CD14-positive monocyte (primary cell): ENCODE measurements around the gene ZBTB47. TPM values are rescaled to one million over a fixed set of nuclear protein-coding genes. Genes with fewer than 3 reads are reported as not detected.
A peak's percentile ranks its signal among the peaks of the same experiment; 100 is the strongest.

Experiments
- DNase-seq, 3 donors: peaks; one replicate each; pipeline ENCODE4 v3.0.0-alpha.2; 2011 to 2022
- H2AFZ ChIP-seq: 2 replicates; pipeline ENCODE4 v1.6.0; 2012; ENCODE audit warnings: mild to moderate bottlenecking, low read depth, low read length, inconsistent platforms; ENCODE audit not compliant: insufficient read depth, poor library complexity, severe bottlenecking
- H3K27ac ChIP-seq, 2 donors: 1 replicate in 1 of 2; 2 replicates in 1 of 2; pipeline ENCODE4 v1.5.1; 2012 to 2013; ENCODE audit warnings: low read length in 2 of 2, control low read depth in 1 of 2, inconsistent platforms in 1 of 2, low read depth in 1 of 2, mild to moderate bottlenecking in 1 of 2
- H3K27me3 ChIP-seq, 2 donors: one replicate each; pipeline versions ENCODE4 v1.6.0 to v1.6.1; 2011 to 2013; ENCODE audit warnings: low read length in 2 of 2; ENCODE audit not compliant: control insufficient read depth in 2 of 2, insufficient read depth in 2 of 2
- H3K36me3 ChIP-seq, 2 donors: replicated peaks in 1 of 2; 1 replicate in 1 of 2; 2 replicates in 1 of 2; pipeline versions ENCODE4 v1.5.1 to v1.6.1; 2012 to 2013; ENCODE audit warnings: low read length in 2 of 2, control low read depth in 1 of 2, inconsistent platforms in 1 of 2, mild to moderate bottlenecking in 1 of 2; ENCODE audit not compliant: insufficient read depth in 2 of 2, control insufficient read depth in 1 of 2
- H3K4me1 ChIP-seq, 2 donors: 1 replicate in 1 of 2; 2 replicates in 1 of 2; pipeline versions ENCODE4 v1.5.1 to v1.6.1; 2012 to 2013; ENCODE audit warnings: low read length in 2 of 2, control low read depth in 1 of 2, inconsistent platforms in 1 of 2, mild to moderate bottlenecking in 1 of 2, moderate library complexity in 1 of 2; ENCODE audit not compliant: insufficient read depth in 2 of 2, control insufficient read depth in 1 of 2
- H3K4me2 ChIP-seq: replicated peaks from 2 replicates; pipeline ENCODE3; 2012; ENCODE audit warnings: low read length, moderate library complexity, mild to moderate bottlenecking; ENCODE audit not compliant: poor library complexity, severe bottlenecking; ENCODE audit errors: extremely low read depth
- H3K4me3 ChIP-seq, 3 experiments: fragments of 200-600 bp in 1 of 3; sonication (generic) in 1 of 3; replicated peaks in 1 of 3; 1 replicate in 2 of 3; 2 replicates in 1 of 3; pipeline ENCODE4 v1.5.1; 2011 to 2013; ENCODE audit warnings: low read length in 3 of 3, mild to moderate bottlenecking in 3 of 3, control low read depth in 2 of 3, low read depth in 2 of 3, inconsistent platforms in 1 of 3, moderate library complexity in 1 of 3
- H3K79me2 ChIP-seq: 2 replicates; pipeline ENCODE4 v1.6.0; 2012; ENCODE audit warnings: mild to moderate bottlenecking, control low read depth, inconsistent platforms, low read length, moderate library complexity; ENCODE audit not compliant: insufficient read depth
- H3K9ac ChIP-seq: 2 replicates; pipeline ENCODE4 v1.6.0; 2017; ENCODE audit warnings: low read length, mild to moderate bottlenecking; ENCODE audit not compliant: insufficient read depth, poor library complexity, severe bottlenecking
- H3K9me3 ChIP-seq, 2 donors: replicated peaks in 1 of 2; 1 replicate in 1 of 2; 2 replicates in 1 of 2; pipeline versions ENCODE4 v1.5.1 to v1.6.1; 2012 to 2013; ENCODE audit warnings: low read length in 2 of 2, control low read depth in 1 of 2; ENCODE audit not compliant: control insufficient read depth in 1 of 2, insufficient read depth in 1 of 2
- H4K20me1 ChIP-seq: 2 replicates; pipeline ENCODE4 v1.6.0; 2012; ENCODE audit warnings: mild to moderate bottlenecking, low read length, control low read depth, moderate library complexity; ENCODE audit not compliant: insufficient read depth
- H3K27ac Mint-ChIP-seq, 7 donors: one replicate each; pipeline ENCODE4 v1.8.0; 2020; ENCODE audit warnings: mild to moderate bottlenecking in 7 of 7, mixed read lengths in 7 of 7, moderate library complexity in 6 of 7, inconsistent platforms in 2 of 7
- H3K27me3 Mint-ChIP-seq, 3 donors: one replicate each; pipeline ENCODE4 v1.8.0; 2021 to 2022; ENCODE audit warnings: low read depth in 3 of 3, mild to moderate bottlenecking in 3 of 3, mixed read lengths in 3 of 3, moderate library complexity in 3 of 3, inconsistent platforms in 1 of 3
- H3K36me3 Mint-ChIP-seq, 2 donors: one replicate each; pipeline ENCODE4 v1.8.0; 2020; ENCODE audit warnings: mixed read lengths in 2 of 2, inconsistent platforms in 1 of 2, mild to moderate bottlenecking in 1 of 2
- H3K4me1 Mint-ChIP-seq: one replicate; pipeline ENCODE4 v1.8.0; 2020; ENCODE audit warnings: mild to moderate bottlenecking, mixed read lengths
- H3K4me3 Mint-ChIP-seq, 2 donors: one replicate each; pipeline ENCODE4 v1.8.0; 2020; ENCODE audit warnings: mild to moderate bottlenecking in 2 of 2, mixed read lengths in 2 of 2, moderate library complexity in 1 of 2
- H3K9me3 Mint-ChIP-seq, 7 donors: one replicate each; pipeline ENCODE4 v1.8.0; 2020 to 2022; ENCODE audit warnings: mixed read lengths in 7 of 7, mild to moderate bottlenecking in 6 of 7, moderate library complexity in 6 of 7, inconsistent platforms in 2 of 7
- CTCF ChIP-seq: fragments of 200-600 bp; IDR thresholded peaks from one replicate; pipeline ENCODE4 v1.8.0; 2022; ENCODE audit warnings: antibody characterized with exemption, mild to moderate bottlenecking
- WGBS: methylation state at CpG from one replicate; pipeline ENCODE4 v1.1.5; 2013; ENCODE audit warnings: missing lambda C conversion rate; ENCODE audit not compliant: insufficient coverage; 5-methylcytosine and 5-hydroxymethylcytosine counted together
- intact Hi-C, 2 donors: fragments of 100-400 bp; cut with micrococcal nuclease; formaldehyde crosslinking; loops; one replicate each; pipeline versions ENCODE4 v1.15.0 to v1.15.1; 2023
- polyA plus RNA-seq, 3 donors: library from polyadenylated mRNA; depleted of rRNA in 1 of 3; unstranded in 2 of 3; stranded (reverse) in 1 of 3; fragments of 300-500 nt in 2 of 3; fragments of >200 nt in 1 of 3; fragmentation: Illumina TruSeq in 2 of 3; gene quantifications; 1 replicate in 2 of 3; 2 replicates in 1 of 3; pipeline ENCODE4 v1.2.3, GENCODE V29; 2012 to 2021

Gene ZBTB47
- polyA plus RNA-seq, 3 donors: 0.35 to 9.8 (median 0.41) TPM

GRCh38 chr3:42612928-42613327, 40.6 kb upstream of the ZBTB47 start:
- Mint-ChIP-seq H3K27ac (peak overlapping the region in 1 of 7 donors; percentile 58), H3K36me3 (peaks cover 45 to 52% of the 10 kb centered on the region in 2 donors), H3K4me1 (peaks cover 10% of the 10 kb centered on the region), H3K4me3 (no peak overlapping the region), H3K27me3 (no peaks in the 10 kb centered on the region), H3K9me3 (no peaks in the 10 kb centered on the region)
- TF ChIP-seq CTCF: no peak
- Histone ChIP-seq H3K27ac (peak overlapping the region in 1 of 2 donors; percentile 8), H3K4me2 (no peak overlapping the region), H3K9ac (no peak overlapping the region), H4K20me1 (peaks cover 96% of the 10 kb centered on the region), H3K36me3 (peaks cover 45 to 70% of the 10 kb centered on the region in 2 donors), H3K9me3 (no peaks in the 10 kb centered on the region), H3K4me3 (no peak overlapping the region), H3K27me3 (no peaks in the 10 kb centered on the region), H3K79me2 (peaks cover 97% of the 10 kb centered on the region), H2AFZ (no peak overlapping the region), H3K4me1 (no peaks in the 10 kb centered on the region)
- DNase-seq: no peak
- WGBS: no CpG with 5 or more reads among the region's 3 CpGs
- intact Hi-C loops: no loop called here

DNA sequence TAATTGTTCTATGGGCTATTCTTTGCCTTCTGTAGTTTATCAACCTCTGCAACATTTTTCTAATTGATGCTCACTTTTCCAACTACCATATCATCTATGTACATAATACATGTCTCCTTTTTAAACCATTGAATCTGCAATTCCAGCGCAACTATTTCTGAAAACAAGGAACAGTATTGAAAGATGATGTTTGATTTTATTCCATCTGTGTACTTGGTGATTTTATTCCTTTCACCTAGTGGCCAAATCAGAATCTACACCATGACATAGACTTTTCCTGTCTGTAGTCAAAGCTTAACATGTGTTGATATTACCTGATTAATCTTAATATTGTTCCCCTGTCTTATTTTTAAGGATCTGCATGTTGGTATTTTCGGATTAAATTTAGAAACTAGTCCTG, 40.0 kb upstream of the ZBTB47 start:
- Mint-ChIP-seq H3K27ac (peak overlapping the region in 1 of 7 donors; percentile 58), H3K4me1 (peaks cover 10% of the 10 kb centered on the region), H3K27me3 (no peaks in the 10 kb centered on the region), H3K36me3 (peaks cover 42 to 52% of the 10 kb centered on the region in 2 donors), H3K4me3 (no peak overlapping the region), H3K9me3 (no peaks in the 10 kb centered on the region)
- WGBS: no CpG with 5 or more reads among the region's 2 CpGs
- Histone ChIP-seq H4K20me1 (peaks cover 90% of the 10 kb centered on the region), H2AFZ (no peak overlapping the region), H3K27ac (peak overlapping the region in 1 of 2 donors; percentile 8), H3K36me3 (peaks cover 40 to 68% of the 10 kb centered on the region in 2 donors), H3K4me2 (no peak overlapping the region), H3K9ac (no peak overlapping the region), H3K4me1 (no peaks in the 10 kb centered on the region), H3K27me3 (no peaks in the 10 kb centered on the region), H3K9me3 (no peaks in the 10 kb centered on the region), H3K4me3 (no peak overlapping the region), H3K79me2 (peaks cover 95% of the 10 kb centered on the region)
- peak; percentile 79 for TF ChIP-seq CTCF
- intact Hi-C loops: no loop called here
- peak in 1 of 3 donors; percentile 12 for DNase-seq
